Liver (tissue), 9 donors: ENCODE data around the gene FLNA. TPM values are rescaled to one million over a fixed set of nuclear protein-coding genes. Genes with fewer than 3 reads are reported as not detected.

Experiments
- DNase-seq: peaks from one replicate; pipeline ENCODE4 v3.0.0-alpha.2; 2017; ENCODE audit warnings: low spot score
- H3K27ac ChIP-seq, 2 donors: one replicate each; pipeline ENCODE4 v1.7.0; 2013; ENCODE audit warnings: inconsistent platforms in 2 of 2, low read length in 2 of 2, control low read depth in 1 of 2, low read depth in 1 of 2, mild to moderate bottlenecking in 1 of 2
- H3K27me3 ChIP-seq, 4 donors: one replicate each; pipeline versions ENCODE4 v1.6.1 to v1.7.0; 2013; ENCODE audit warnings: low read length in 3 of 4, inconsistent platforms in 1 of 4, mild to moderate bottlenecking in 1 of 4, moderate library complexity in 1 of 4; ENCODE audit not compliant: control insufficient read depth in 4 of 4, insufficient read depth in 4 of 4
- H3K36me3 ChIP-seq, 4 donors: one replicate each; pipeline versions ENCODE4 v1.6.1 to v1.7.0; 2013; ENCODE audit warnings: low read length in 3 of 4, mild to moderate bottlenecking in 3 of 4, low read depth in 1 of 4, moderate library complexity in 1 of 4; ENCODE audit not compliant: control insufficient read depth in 4 of 4, insufficient read depth in 3 of 4
- H3K4me1 ChIP-seq, 4 donors: one replicate each; pipeline versions ENCODE4 v1.6.1 to v1.7.0; 2013; ENCODE audit warnings: low read length in 3 of 4, mild to moderate bottlenecking in 3 of 4, moderate library complexity in 1 of 4; ENCODE audit not compliant: control insufficient read depth in 4 of 4, insufficient read depth in 4 of 4
- H3K4me3 ChIP-seq, 3 donors: one replicate each; pipeline versions ENCODE4 v1.6.1 to v1.7.0; 2013; ENCODE audit warnings: low read length in 3 of 3, control low read depth in 1 of 3, low read depth in 1 of 3, mild to moderate bottlenecking in 1 of 3
- H3K9ac ChIP-seq, 2 donors: one replicate each; pipeline ENCODE4 v1.7.0; 2013; ENCODE audit warnings: low read length in 2 of 2, mild to moderate bottlenecking in 2 of 2, moderate library complexity in 2 of 2, control low read depth in 1 of 2, low read depth in 1 of 2
- H3K9me3 ChIP-seq, 4 donors: one replicate each; pipeline versions ENCODE4 v1.6.1 to v1.7.0; 2013; ENCODE audit warnings: low read length in 3 of 4; ENCODE audit not compliant: control insufficient read depth in 4 of 4
- ATF3 ChIP-seq: IDR thresholded peaks from 2 replicates; pipeline ENCODE4 v1.6.1; 2016; ENCODE audit warnings: antibody characterized with exemption
- CTCF ChIP-seq: fragments of 150-350 bp; IDR thresholded peaks from 2 replicates; pipeline ENCODE4 v1.5.1; 2017; ENCODE audit warnings: improper control_type of control experiment, low read depth, low read length; ENCODE audit not compliant: missing input control
- EGR1 ChIP-seq, 2 donors: IDR thresholded peaks; 2 replicates each; pipeline ENCODE4 v1.6.1; 2016 to 2018; ENCODE audit warnings: antibody characterized with exemption in 2 of 2, low read depth in 2 of 2
- FOXA1 ChIP-seq: IDR thresholded peaks from 2 replicates; pipeline ENCODE4 v1.6.1; 2016; ENCODE audit warnings: antibody characterized with exemption
- FOXA2 ChIP-seq: IDR thresholded peaks from 2 replicates; pipeline ENCODE4 v1.6.1; 2016; ENCODE audit warnings: antibody characterized with exemption
- GABPA ChIP-seq, 2 donors: IDR thresholded peaks in 1 of 2; conservative IDR thresholded peaks in 1 of 2; 2 replicates each; pipeline ENCODE4 v1.6.1; 2016; ENCODE audit warnings: antibody characterized with exemption in 2 of 2, mild to moderate bottlenecking in 1 of 2, moderate library complexity in 1 of 2
- HNF4A ChIP-seq, 2 donors: conservative IDR thresholded peaks; 2 replicates each; pipeline ENCODE4 v1.6.1; 2016; ENCODE audit warnings: antibody characterized with exemption in 2 of 2, mild to moderate bottlenecking in 2 of 2
- HNF4G ChIP-seq: IDR thresholded peaks from 2 replicates; pipeline ENCODE4 v1.6.1; 2016; ENCODE audit warnings: antibody characterized with exemption
- JUND ChIP-seq, 2 donors: IDR thresholded peaks; 2 replicates each; pipeline ENCODE4 v1.6.1; 2016; ENCODE audit warnings: antibody characterized with exemption in 2 of 2
- RAD21 ChIP-seq, 2 donors: IDR thresholded peaks; 2 replicates each; pipeline ENCODE4 v1.6.1; 2016; ENCODE audit warnings: antibody characterized with exemption in 2 of 2, mild to moderate bottlenecking in 2 of 2
- REST ChIP-seq: IDR thresholded peaks from 2 replicates; pipeline ENCODE4 v1.6.1; 2016; ENCODE audit warnings: antibody characterized with exemption, mild to moderate bottlenecking
- RXRA ChIP-seq, 2 donors: IDR thresholded peaks; 2 replicates each; pipeline ENCODE4 v1.6.1; 2017 to 2018; ENCODE audit warnings: antibody characterized with exemption in 2 of 2, mild to moderate bottlenecking in 1 of 2
- TAF1 ChIP-seq: conservative IDR thresholded peaks from 2 replicates; pipeline ENCODE4 v1.6.1; 2016; ENCODE audit warnings: antibody characterized with exemption, mild to moderate bottlenecking
- YY1 ChIP-seq: IDR thresholded peaks from 2 replicates; pipeline ENCODE4 v1.6.1; 2016; ENCODE audit warnings: antibody characterized with exemption, mild to moderate bottlenecking
- ZBTB33 ChIP-seq: IDR thresholded peaks from 2 replicates; pipeline ENCODE4 v1.6.1; 2016; ENCODE audit warnings: antibody characterized with exemption
- WGBS: extraction: QIAGEN DNeasy Blood & Tissue Kit; methylation state at CpG from one replicate; pipeline ENCODE4 v1.1.7; 2013; 5-methylcytosine and 5-hydroxymethylcytosine counted together
- polyA plus RNA-seq, 2 donors: library from polyadenylated mRNA; stranded (reverse) in 1 of 2; unstranded in 1 of 2; fragments of 200-250 nt in 1 of 2; fragments of >200 nt in 1 of 2; fragmentation: Nextera tagmentation in 1 of 2; extraction: Ambion mirVana in 1 of 2; gene quantifications; one replicate each; pipeline versions ENCODE4 v1.2.1 to v1.2.3, GENCODE V29; 2013 to 2015
- total RNA-seq, 2 donors: library from RNA; depleted of rRNA; stranded (reverse); fragments of >200 nt; gene quantifications; one replicate each; pipeline ENCODE4 v1.2.3, GENCODE V29; 2014
- donor health status: healthy.
- donor health status: healthy.
- donor health status: healthy.
- donor health status: healthy.
- donor health status: healthy.

The FLNA gene
- total and polyA plus RNA-seq, 4 donors: 23.4 to 152 (median 118) TPM

- Histone ChIP-seq H3K27me3 (no peaks in the 10 kb centered on the region), H3K4me3 (no peak overlapping the region), H3K9me3 (no peaks in the 10 kb centered on the region), H3K9ac (no peak overlapping the region), H3K36me3 (no peaks in the 10 kb centered on the region), H3K4me1 (no peaks in the 10 kb centered on the region), H3K27ac (no peak overlapping the region)
- no peak for DNase-seq
- TF ChIP-seq GABPA (IDR thresholded peaks at IDR 0.05 in 1 of 2, conservative IDR thresholded peaks at IDR 0.05 in 1 of 2) (no peak), HNF4A (conservative IDR thresholded peaks at IDR 0.05) (no peak), YY1 (no peak), JUND (IDR thresholded peaks at IDR 0.05) (no peak), HNF4G (no peak), RAD21 (IDR thresholded peaks at IDR 0.05) (no peak), EGR1 (IDR thresholded peaks at IDR 0.05; ENCODE audit: low read depth in 2 of 2) (no peak), ZBTB33 (no peak)
- WGBS: 94% methylated on average over 9 of the region's 9 CpGs
These were observed 41.3 kb downstream of the FLNA start for GRCh38 chrX:154333116-154333515.

GRCh38 chrX:154332561-154332960 lies 41.9 kb downstream of the FLNA start:
- no peak for DNase-seq
- 97% methylated on average over 29 of the region's 29 CpGs for WGBS
- Histone ChIP-seq H3K27me3 (no peaks in the 10 kb centered on the region), H3K9ac (no peak overlapping the region), H3K27ac (no peak overlapping the region), H3K4me3 (no peak overlapping the region), H3K4me1 (no peaks in the 10 kb centered on the region), H3K36me3 (no peaks in the 10 kb centered on the region), H3K9me3 (no peaks in the 10 kb centered on the region)
- no peak for TF ChIP-seq FOXA1
- TF ChIP-seq RAD21 (IDR thresholded peaks at IDR 0.05): no peak
- TF ChIP-seq REST: no peak
- no peak for TF ChIP-seq FOXA2
- no peak for TF ChIP-seq ZBTB33

- DNase-seq: no peak
- Histone ChIP-seq H3K27ac (no peak overlapping the region), H3K9me3 (no peaks in the 10 kb centered on the region), H3K4me1 (peaks cover 0 to 5% (median 0%) of the 10 kb centered on the region in 4 donors), H3K4me3 (no peak overlapping the region), H3K27me3 (no peaks in the 10 kb centered on the region), H3K9ac (no peak overlapping the region), H3K36me3 (no peaks in the 10 kb centered on the region)
- TF ChIP-seq HNF4G (no peak), TAF1 (no peak), YY1 (no peak), CTCF (no peak), RXRA (IDR thresholded peaks at IDR 0.05) (no peak), EGR1 (IDR thresholded peaks at IDR 0.05; ENCODE audit: low read depth in 2 of 2) (no peak), ZBTB33 (no peak), ATF3 (no peak), HNF4A (conservative IDR thresholded peaks at IDR 0.05) (no peak)
- WGBS: 92% methylated on average over 10 of the region's 10 CpGs
These were observed 45.1 kb downstream of the FLNA start for GRCh38 chrX:154329294-154329693.
